ENCODE results near the gene ATP1B2. TPM values are rescaled to one million over a fixed set of nuclear protein-coding genes. Genes with fewer than 3 reads are reported as not detected.
A peak's percentile ranks its signal among the peaks of the same experiment; 100 is the strongest.

Gene ATP1B2
- total RNA-seq, 1 experiment from 2014 or later: 0.63 TPM

GRCh38 chr17:7651097-7651664, 455 bp downstream of the ATP1B2 start:
- peak overlapping the region; percentile 23; the same call in 1 of the 2 replicates for H3K4me2 ChIP-seq

DNA sequence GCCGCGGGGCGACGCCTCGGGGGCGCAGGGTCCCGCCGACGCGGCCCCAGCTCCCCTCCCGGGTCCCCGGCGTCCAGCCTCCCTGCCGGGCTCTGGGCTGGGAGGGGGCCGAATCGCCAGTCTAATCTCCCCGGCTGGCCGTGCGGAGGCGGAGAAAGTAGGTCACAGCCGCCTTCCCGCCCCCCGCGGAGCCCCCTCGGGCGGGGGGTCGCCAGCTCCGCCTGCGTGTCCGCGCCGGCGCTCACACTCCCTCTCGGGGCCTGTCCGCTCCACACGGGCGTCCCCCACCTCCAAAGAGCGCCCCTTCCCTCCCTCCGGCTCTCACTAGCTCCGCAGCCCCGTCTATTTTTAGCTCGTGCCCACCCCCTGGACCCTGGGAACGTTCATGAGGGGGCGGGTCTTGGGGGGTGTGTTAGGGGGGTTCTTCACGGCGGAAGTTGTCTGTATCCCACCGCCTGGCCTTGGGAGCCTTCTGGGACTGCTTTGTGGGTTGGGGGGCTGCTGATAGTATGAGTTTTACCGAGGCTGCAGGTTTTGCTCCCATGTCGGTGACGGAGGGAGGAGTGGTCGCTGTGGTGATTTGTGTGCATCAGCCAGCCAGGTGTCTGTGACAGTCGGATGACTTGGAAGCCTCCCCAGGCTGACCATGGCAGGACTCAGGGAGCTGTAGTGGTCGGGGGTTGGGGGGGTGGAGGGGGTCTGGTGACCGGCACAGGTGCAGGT, 1.1 kb downstream of the ATP1B2 start:
- no peak overlapping the region for H3K27ac ChIP-seq
- H3K79me2 ChIP-seq (ENCODE audit: low read depth): no peaks in the 10 kb centered on the region
- TF ChIP-seq CTCF (conservative IDR thresholded peaks at IDR 0.05): no peak
- no peak for TF ChIP-seq EZH2 (IDR thresholded peaks at IDR 0.05; ENCODE audit: low read depth)
- H3K4me1 ChIP-seq (replicated peaks; ENCODE audit: insufficient read depth): no peaks in the 10 kb centered on the region
- H2AFZ ChIP-seq: no peak overlapping the region
- no peaks in the 10 kb centered on the region for H3K36me3 ChIP-seq (ENCODE audit: low read depth)
- DNase-seq: no peak
- no peak overlapping the region for H3K4me2 ChIP-seq
- H3K4me3 ChIP-seq: no peak overlapping the region
- H3K27me3 ChIP-seq (ENCODE audit: insufficient read depth, low read depth): peaks cover 11% of the 10 kb centered on the region
- BruUV-seq (replicated peaks): no TSS peak
- intact Hi-C loops (cut with micrococcal nuclease; ENCODE audit: unreplicated experiment): no loop called here
- POLR2A ChIA-PET (ENCODE audit: unreplicated experiment): interaction anchor here (0.6 kb wide), 1 partner anchor 75 kb away, joined by 3 read pairs; no protein-coding TSS in a partner anchor
- H3K9me2 ChIP-seq (ENCODE audit: insufficient read depth): no peaks in the 10 kb centered on the region
- H4K20me1 ChIP-seq (ENCODE audit: insufficient read depth): no peaks in the 10 kb centered on the region
- peaks cover 5% of the 10 kb centered on the region; the same call in 1 of the 2 replicates for H3F3A ChIP-seq (ENCODE audit: insufficient read depth, low read depth)
- no peaks in the 10 kb centered on the region for H3K9me3 ChIP-seq (ENCODE audit: insufficient read depth, low read depth)
- CTCF ChIA-PET: interaction anchor here (0.6 kb wide), 2 partner anchors 66 to 295 kb away, joined by 3 to 10 read pairs; no protein-coding TSS in a partner anchor

More at GRCh38 chr17:7651097-7651664, 455 bp downstream of the ATP1B2 start:
- Histone ChIP-seq H4K20me1 (ENCODE audit: insufficient read depth) (no peaks in the 10 kb centered on the region), H3K27me3 (ENCODE audit: insufficient read depth, low read depth) (peaks cover 11% of the 10 kb centered on the region), H3K79me2 (ENCODE audit: low read depth) (no peaks in the 10 kb centered on the region), H3K27ac (no peak overlapping the region), H3K9me3 (ENCODE audit: insufficient read depth, low read depth) (no peaks in the 10 kb centered on the region), H3K4me3 (no peak overlapping the region), H3K9me2 (ENCODE audit: insufficient read depth) (no peaks in the 10 kb centered on the region), H2AFZ (no peak overlapping the region), H3K4me1 (replicated peaks; ENCODE audit: insufficient read depth) (no peaks in the 10 kb centered on the region), H3K36me3 (ENCODE audit: low read depth) (no peaks in the 10 kb centered on the region), H3F3A (ENCODE audit: insufficient read depth, low read depth) (peaks cover 5% of the 10 kb centered on the region; the same call in 1 of the 2 replicates)
- BruUV-seq (replicated peaks): no TSS peak
- no peak for DNase-seq
- TF ChIP-seq CTCF (conservative IDR thresholded peaks at IDR 0.05): no peak
- TF ChIP-seq EZH2 (IDR thresholded peaks at IDR 0.05; ENCODE audit: low read depth): no peak
- ChIA-PET POLR2A (ENCODE audit: unreplicated experiment) (interaction anchor here (0.6 kb wide), 1 partner anchor 74 kb away, joined by 3 read pairs; no protein-coding TSS in a partner anchor), CTCF (interaction anchor here (0.6 to 1.0 kb wide), 4 partner anchors 22 to 296 kb away, joined by 3 to 10 read pairs (median 6); no protein-coding TSS in a partner anchor)
- intact Hi-C loops (cut with micrococcal nuclease; ENCODE audit: unreplicated experiment): no loop called here

DNA sequence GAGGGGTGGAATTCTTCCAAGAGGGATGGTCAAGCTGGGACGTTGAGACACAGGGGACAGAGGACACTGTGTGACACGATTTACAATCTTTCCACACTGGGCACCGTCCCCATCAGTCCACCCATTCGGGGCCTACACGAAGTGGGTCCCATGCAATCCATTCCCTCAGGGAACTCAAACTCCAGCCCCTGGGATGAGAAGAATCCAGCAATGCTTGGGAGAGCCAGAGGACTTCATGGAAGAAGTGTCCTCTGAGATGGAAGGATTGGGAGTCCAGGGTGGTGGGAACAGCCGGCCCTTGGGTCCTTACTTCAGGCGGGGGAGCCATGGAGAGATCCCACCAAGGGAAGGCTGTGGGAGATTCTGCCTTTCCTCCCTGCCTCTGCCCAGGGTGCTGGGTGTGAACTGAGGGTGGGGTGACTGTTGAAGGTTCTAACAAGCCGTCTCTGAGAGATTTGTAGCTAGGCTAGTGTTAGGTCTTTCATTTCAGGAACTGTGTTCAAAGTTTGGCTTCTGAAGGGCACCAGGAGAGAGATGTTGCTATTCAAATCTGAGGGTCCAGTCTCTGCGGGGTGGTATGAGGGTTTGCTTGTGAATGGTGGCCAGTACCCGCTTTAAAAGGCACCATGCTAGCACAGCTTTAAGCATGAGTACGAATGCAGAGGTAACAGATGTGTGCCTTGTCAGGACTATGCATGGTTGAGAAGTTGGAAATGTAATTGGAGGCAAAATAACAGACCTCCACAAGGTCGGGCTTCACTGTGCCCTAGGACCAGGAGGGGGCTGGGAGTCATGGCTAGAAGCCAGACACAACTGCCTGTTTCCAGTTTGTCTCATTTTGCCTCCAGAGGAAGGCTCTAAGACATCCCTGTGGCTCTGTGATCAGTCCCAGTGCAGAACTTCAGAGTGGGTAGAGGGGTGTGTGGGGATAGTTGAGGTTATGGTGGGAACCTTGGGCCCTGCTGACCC, 1.9 kb downstream of the ATP1B2 start:
- Histone ChIP-seq H3K9me3 (ENCODE audit: insufficient read depth, low read depth) (no peaks in the 10 kb centered on the region), H3K79me2 (ENCODE audit: low read depth) (no peaks in the 10 kb centered on the region), H3K36me3 (ENCODE audit: low read depth) (no peaks in the 10 kb centered on the region), H4K20me1 (ENCODE audit: insufficient read depth) (no peaks in the 10 kb centered on the region), H3F3A (ENCODE audit: insufficient read depth, low read depth) (peaks cover 5% of the 10 kb centered on the region; the same call in 1 of the 2 replicates), H3K4me1 (replicated peaks; ENCODE audit: insufficient read depth) (no peaks in the 10 kb centered on the region), H3K27ac (no peak overlapping the region), H3K4me2 (no peak overlapping the region), H3K27me3 (ENCODE audit: insufficient read depth, low read depth) (peaks cover 11% of the 10 kb centered on the region), H2AFZ (no peak overlapping the region), H3K4me3 (no peak overlapping the region), H3K9me2 (ENCODE audit: insufficient read depth) (no peaks in the 10 kb centered on the region)
- ChIA-PET POLR2A (ENCODE audit: unreplicated experiment) (no interaction called here), CTCF (no interaction called here)
- intact Hi-C loops (cut with micrococcal nuclease; ENCODE audit: unreplicated experiment): no loop called here
- DNase-seq: no peak
- TF ChIP-seq CTCF (conservative IDR thresholded peaks at IDR 0.05): no peak
- TF ChIP-seq EZH2 (IDR thresholded peaks at IDR 0.05; ENCODE audit: low read depth): no peak
- no TSS peak for BruUV-seq (replicated peaks)
